Tibial nerve (tissue), 4 donors: ENCODE data around the gene ZBTB7C.

Source experiments
- EP300 ChIP-seq, 2 donors: sonication (generic); formaldehyde crosslinking; IDR thresholded peaks; one replicate each; pipeline ENCODE4 v1.6.1; 2017; ENCODE audit warnings: antibody characterized with exemption in 2 of 2, mild to moderate bottlenecking in 1 of 2
- POLR2A ChIP-seq, 2 donors: fragments of 450-650 bp; IDR thresholded peaks; one replicate each; pipeline ENCODE4 v1.6.1; 2017; ENCODE audit warnings: antibody characterized with exemption in 2 of 2, mild to moderate bottlenecking in 2 of 2, moderate library complexity in 2 of 2
- TF ChIP-seq, protein P1 (sequence below), 5 experiments: fragments of 200-600 bp in 3 of 5; fragments of 450-650 bp in 2 of 5; sonication (generic) in 3 of 5; IDR thresholded peaks; one replicate each; pipeline ENCODE4 v1.5.1; 2016 to 2019; ENCODE audit warnings: antibody characterized with exemption in 5 of 5, mild to moderate bottlenecking in 3 of 5, moderate library complexity in 2 of 5

DNA sequence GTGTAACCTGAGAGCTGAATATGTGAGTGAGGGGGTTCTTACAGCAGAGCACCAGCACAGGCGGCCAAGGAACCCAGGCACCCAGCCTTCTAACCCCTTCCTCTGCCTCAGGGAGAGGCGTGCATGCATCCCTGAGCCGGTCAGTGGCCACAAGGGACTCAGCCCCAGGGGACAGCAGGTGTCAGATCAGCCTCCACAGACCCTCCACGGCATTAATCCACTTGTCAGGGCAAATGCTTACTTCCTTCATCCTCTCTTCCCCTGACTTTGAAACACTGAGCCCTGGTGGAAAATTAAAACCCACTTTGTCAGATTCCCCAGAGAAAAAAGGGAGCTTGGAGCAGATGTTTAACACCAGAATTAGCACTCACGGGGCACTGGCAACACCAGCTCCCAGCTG is 418.2 kb downstream of the ZBTB7C start:
- TF ChIP-seq EP300 (IDR thresholded peaks at IDR 0.05): no peak
- TF ChIP-seq, protein P1, sequence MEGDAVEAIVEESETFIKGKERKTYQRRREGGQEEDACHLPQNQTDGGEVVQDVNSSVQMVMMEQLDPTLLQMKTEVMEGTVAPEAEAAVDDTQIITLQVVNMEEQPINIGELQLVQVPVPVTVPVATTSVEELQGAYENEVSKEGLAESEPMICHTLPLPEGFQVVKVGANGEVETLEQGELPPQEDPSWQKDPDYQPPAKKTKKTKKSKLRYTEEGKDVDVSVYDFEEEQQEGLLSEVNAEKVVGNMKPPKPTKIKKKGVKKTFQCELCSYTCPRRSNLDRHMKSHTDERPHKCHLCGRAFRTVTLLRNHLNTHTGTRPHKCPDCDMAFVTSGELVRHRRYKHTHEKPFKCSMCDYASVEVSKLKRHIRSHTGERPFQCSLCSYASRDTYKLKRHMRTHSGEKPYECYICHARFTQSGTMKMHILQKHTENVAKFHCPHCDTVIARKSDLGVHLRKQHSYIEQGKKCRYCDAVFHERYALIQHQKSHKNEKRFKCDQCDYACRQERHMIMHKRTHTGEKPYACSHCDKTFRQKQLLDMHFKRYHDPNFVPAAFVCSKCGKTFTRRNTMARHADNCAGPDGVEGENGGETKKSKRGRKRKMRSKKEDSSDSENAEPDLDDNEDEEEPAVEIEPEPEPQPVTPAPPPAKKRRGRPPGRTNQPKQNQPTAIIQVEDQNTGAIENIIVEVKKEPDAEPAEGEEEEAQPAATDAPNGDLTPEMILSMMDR (IDR thresholded peaks at IDR 0.05): no peak
- no peak for TF ChIP-seq POLR2A (IDR thresholded peaks at IDR 0.05)
